ENCODE measurements around the gene ZNF737.
A peak's percentile ranks its signal among the peaks of the same experiment; 100 is the strongest.
"Not testable (repeated sequence)": the region's sequence is repeated elsewhere in the genome, so short reads cannot be mapped to it uniquely, and the experiment has no call there.

The ZNF737 gene

DNA sequence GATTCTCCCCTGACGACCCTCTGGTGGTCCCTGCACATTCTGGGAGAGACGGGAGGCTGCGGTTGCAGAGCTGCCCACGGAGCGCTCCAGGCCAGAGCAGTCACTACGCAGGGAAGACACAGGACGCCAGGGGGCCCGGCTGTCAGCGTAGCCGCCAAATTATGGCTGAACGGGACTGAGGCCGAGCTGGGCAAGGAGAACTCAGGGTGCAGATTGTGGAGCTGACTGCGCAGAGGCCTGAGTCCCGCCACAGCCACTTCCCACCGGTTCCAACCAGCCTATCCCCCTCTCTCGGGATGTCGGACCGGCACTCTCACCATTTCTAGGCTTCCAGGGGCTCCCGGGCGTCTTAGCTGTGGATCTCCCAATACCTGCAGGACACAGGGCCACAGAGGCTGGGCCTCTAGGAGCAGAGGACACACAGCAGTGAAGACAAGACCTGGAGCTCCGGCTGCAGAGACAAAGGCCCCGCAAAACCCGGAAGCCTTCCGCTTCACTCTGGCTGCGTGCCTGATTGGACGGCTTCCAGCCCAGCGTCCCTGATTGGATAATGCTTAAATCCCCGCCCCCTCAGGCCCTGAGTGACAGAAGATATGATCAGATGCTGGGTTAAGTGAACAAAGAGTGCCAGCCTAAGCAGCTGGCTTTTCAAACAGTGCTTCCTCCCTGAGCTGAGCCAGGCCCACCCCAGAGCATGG, at the start of gene ZNF737:
TSS of gene ZNF737 (minus strand) at position 461 of the 698 bp plus-strand sequence. CDS start at position 320, 141 bp downstream.
- Histone ChIP-seq H3K36me3 (ENCODE audit: control insufficient read depth, insufficient read depth, low read length) (no peaks in the 10 kb centered on the region; the same call in 1 of the 2 replicates), H3K9ac (ENCODE audit: low read length) (no peak within 1 kb of the TSS), H3K27ac (ENCODE audit: low read depth, low read length) (no peak within 1 kb of the TSS), H3K4me1 (ENCODE audit: control insufficient read depth, insufficient read depth, low read length) (no peaks in the 10 kb centered on the region), H3K9me3 (ENCODE audit: control insufficient read depth, insufficient read depth, low read depth, low read length) (peaks cover 32% of the 10 kb centered on the region; the same call in 1 of the 2 replicates), H3K4me3 (ENCODE audit: low read depth, low read length) (peak within 1 kb of the TSS; percentile 76), H3K27me3 (ENCODE audit: control insufficient read depth, insufficient read depth, low read length) (no peaks in the 10 kb centered on the region)

DNA sequence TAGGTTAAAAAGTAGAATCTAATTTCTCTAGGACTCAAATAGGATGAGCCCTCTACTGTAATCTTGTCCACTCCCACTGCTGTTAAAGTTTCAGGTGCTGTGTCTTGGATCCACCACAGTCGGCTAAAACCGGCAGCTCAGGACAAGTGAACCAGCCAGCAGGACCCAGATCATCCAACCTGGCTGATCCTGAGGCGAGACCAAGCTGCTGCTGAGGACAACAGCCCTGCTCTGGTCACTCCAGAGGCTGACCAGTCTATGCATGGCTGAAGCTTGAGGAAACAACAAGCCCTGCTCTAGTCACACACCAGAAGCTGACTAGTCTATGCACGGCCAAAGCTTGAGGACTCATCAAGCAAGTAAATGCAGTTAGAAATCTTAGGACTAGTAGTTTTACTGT, 49.4 kb upstream of the ZNF737 start:
- not testable (repeated sequence) for H3K27ac ChIP-seq (ENCODE audit: low read depth, low read length); H3K27me3 ChIP-seq (ENCODE audit: control insufficient read depth, insufficient read depth, low read length); H3K4me3 ChIP-seq (ENCODE audit: low read depth, low read length); H3K36me3 ChIP-seq (ENCODE audit: control insufficient read depth, insufficient read depth, low read length); H3K9ac ChIP-seq (ENCODE audit: low read length); H3K4me1 ChIP-seq (ENCODE audit: control insufficient read depth, insufficient read depth, low read length)
- peaks cover 53% of the 10 kb centered on the region for H3K9me3 ChIP-seq (ENCODE audit: control insufficient read depth, insufficient read depth, low read depth, low read length)

DNA sequence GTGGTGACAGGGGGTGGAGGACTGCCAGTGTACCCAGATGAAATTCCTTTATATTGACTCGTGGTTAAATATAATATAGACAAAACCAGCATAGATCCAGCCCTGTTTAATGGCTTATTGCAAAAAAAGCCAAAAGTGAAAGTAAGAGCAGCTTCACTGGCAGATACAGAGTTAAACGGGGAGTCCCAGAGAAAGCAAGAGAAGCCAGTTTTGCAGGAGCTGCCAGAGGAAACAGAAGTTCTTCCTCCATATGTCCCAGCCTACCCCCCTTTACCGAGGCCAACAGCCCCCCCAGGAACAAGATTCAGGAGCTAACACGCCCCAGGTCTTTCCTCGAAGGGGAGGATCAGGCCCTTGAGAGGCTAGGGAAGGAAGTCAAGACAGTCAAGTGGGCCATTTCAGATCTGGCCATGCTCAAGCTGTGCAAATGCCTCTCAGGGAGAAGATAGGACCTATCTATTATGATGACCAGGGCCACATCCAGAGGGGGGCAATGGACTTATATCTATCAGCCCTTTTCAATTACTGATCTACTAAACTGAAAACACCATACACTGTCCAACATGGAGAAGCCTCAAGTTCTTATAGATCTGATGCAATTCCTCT, 47.2 kb upstream of the ZNF737 start:
- Histone ChIP-seq H3K9ac (ENCODE audit: low read length) (no peak overlapping the region), H3K27ac (ENCODE audit: low read depth, low read length) (no peak overlapping the region), H3K9me3 (ENCODE audit: control insufficient read depth, insufficient read depth, low read depth, low read length) (peaks cover 61% of the 10 kb centered on the region), H3K36me3 (ENCODE audit: control insufficient read depth, insufficient read depth, low read length) (no peaks in the 10 kb centered on the region), H3K4me1 (ENCODE audit: control insufficient read depth, insufficient read depth, low read length) (no peaks in the 10 kb centered on the region), H3K27me3 (ENCODE audit: control insufficient read depth, insufficient read depth, low read length) (no peaks in the 10 kb centered on the region), H3K4me3 (ENCODE audit: low read depth, low read length) (no peak overlapping the region)

DNA sequence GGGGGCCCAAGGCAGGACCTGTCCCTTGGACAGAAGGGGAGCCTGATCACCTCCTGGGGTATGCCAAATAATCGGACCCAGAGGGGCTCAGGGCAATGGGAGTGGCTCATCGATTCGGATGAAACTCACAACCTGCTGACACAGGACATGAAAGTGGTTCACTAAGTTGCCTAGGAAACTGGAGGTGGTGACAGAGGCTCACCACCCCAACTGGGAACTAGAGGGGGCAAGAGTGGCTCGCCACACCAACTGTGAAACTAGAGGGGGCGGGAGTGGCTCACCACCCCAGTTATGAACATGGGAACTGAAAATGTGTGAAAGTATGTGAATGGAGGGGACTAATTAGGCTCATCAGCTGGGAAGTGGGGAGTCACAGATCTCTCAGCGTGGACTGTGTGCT, 46.3 kb upstream of the ZNF737 start:
- Histone ChIP-seq H3K9me3 (ENCODE audit: control insufficient read depth, insufficient read depth, low read depth, low read length) (peaks cover 58% of the 10 kb centered on the region), H3K9ac (ENCODE audit: low read length) (no peak overlapping the region), H3K4me3 (ENCODE audit: low read depth, low read length) (no peak overlapping the region), H3K27me3 (ENCODE audit: control insufficient read depth, insufficient read depth, low read length) (no peaks in the 10 kb centered on the region), H3K27ac (ENCODE audit: low read depth, low read length) (no peak overlapping the region), H3K36me3 (ENCODE audit: control insufficient read depth, insufficient read depth, low read length) (no peaks in the 10 kb centered on the region), H3K4me1 (ENCODE audit: control insufficient read depth, insufficient read depth, low read length) (no peaks in the 10 kb centered on the region)

DNA sequence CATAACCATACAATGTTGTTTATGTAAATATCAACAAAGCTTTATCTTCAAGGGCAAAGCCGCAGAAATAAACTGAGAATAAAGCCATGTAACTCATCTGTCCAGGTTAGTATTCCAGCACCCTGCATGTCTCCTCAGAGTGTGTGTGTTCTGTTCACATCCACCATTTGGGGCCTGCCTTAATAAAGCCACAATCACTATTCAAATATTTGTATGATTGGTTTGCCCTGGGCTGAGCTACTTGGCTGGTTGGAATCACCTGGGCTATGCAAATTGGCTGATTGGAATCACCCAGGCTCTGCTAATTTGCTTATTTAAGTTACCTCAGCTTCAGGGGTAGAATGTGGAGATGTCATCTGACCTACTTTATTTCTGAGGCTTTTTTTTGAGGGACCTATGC, 42.4 kb upstream of the ZNF737 start:
- Histone ChIP-seq H3K9me3 (ENCODE audit: control insufficient read depth, insufficient read depth, low read depth, low read length) (peaks cover 55% of the 10 kb centered on the region), H3K4me1 (ENCODE audit: control insufficient read depth, insufficient read depth, low read length) (no peaks in the 10 kb centered on the region), H3K4me3 (ENCODE audit: low read depth, low read length) (no peak overlapping the region), H3K9ac (ENCODE audit: low read length) (no peak overlapping the region), H3K27ac (ENCODE audit: low read depth, low read length) (no peak overlapping the region), H3K27me3 (ENCODE audit: control insufficient read depth, insufficient read depth, low read length) (no peaks in the 10 kb centered on the region), H3K36me3 (ENCODE audit: control insufficient read depth, insufficient read depth, low read length) (no peaks in the 10 kb centered on the region)

DNA sequence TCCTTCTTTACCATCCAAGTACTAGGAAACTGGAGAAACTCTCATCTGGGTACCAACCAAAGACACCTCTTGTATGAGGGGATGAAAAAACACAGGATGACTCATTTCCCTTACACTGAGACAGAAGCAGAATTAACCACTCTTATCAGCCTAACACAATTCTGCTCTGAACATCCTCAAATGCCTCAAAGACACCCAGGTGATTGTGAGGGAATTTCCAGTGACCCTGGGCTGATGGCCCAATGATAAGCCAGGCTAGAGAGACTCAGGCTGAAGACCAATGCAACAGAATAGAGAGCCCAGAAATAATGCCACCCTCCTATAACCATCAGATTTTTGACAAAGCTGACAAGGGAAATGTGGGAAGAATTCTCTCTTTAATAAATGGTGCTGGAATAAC, 7.0 kb downstream of the ZNF737 start:
- Histone ChIP-seq H3K9me3 (ENCODE audit: control insufficient read depth, insufficient read depth, low read depth, low read length) (peaks cover 19% of the 10 kb centered on the region), H3K4me3 (ENCODE audit: low read depth, low read length) (no peak overlapping the region), H3K27me3 (ENCODE audit: control insufficient read depth, insufficient read depth, low read length) (no peaks in the 10 kb centered on the region), H3K27ac (ENCODE audit: low read depth, low read length) (no peak overlapping the region), H3K36me3 (ENCODE audit: control insufficient read depth, insufficient read depth, low read length) (no peaks in the 10 kb centered on the region; the same call in 1 of the 2 replicates), H3K9ac (ENCODE audit: low read length) (no peak overlapping the region), H3K4me1 (ENCODE audit: control insufficient read depth, insufficient read depth, low read length) (no peaks in the 10 kb centered on the region)

DNA sequence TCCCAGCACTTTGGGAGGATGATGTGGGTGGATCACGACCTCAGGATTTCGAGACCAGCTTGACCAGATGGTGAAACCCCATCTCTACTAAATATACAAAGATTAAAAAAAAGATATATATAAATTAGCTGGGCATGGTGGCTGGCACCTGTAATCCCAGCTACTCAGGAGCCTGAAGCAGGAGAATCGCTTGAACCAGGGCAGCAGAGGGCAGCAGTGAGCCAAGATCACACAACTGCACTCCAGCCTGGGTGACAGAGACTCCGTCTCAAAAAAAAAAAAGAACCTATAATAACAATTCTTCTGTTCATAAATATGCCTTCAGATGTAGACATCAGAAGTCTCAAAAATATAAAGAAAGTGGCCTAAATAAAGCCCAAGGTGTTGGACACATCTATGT, 7.6 kb downstream of the ZNF737 start:
- H3K9me3 ChIP-seq (ENCODE audit: control insufficient read depth, insufficient read depth, low read depth, low read length) = peaks cover 19% of the 10 kb centered on the region
- H3K4me1 ChIP-seq (ENCODE audit: control insufficient read depth, insufficient read depth, low read length) = no peaks in the 10 kb centered on the region
- no peak overlapping the region for H3K9ac ChIP-seq (ENCODE audit: low read length)
- H3K4me3 ChIP-seq (ENCODE audit: low read depth, low read length) = no peak overlapping the region
- H3K27me3 ChIP-seq (ENCODE audit: control insufficient read depth, insufficient read depth, low read length) = no peaks in the 10 kb centered on the region
- H3K27ac ChIP-seq (ENCODE audit: low read depth, low read length) = no peak overlapping the region
- H3K36me3 ChIP-seq (ENCODE audit: control insufficient read depth, insufficient read depth, low read length) = no peaks in the 10 kb centered on the region; the same call in 1 of the 2 replicates

DNA sequence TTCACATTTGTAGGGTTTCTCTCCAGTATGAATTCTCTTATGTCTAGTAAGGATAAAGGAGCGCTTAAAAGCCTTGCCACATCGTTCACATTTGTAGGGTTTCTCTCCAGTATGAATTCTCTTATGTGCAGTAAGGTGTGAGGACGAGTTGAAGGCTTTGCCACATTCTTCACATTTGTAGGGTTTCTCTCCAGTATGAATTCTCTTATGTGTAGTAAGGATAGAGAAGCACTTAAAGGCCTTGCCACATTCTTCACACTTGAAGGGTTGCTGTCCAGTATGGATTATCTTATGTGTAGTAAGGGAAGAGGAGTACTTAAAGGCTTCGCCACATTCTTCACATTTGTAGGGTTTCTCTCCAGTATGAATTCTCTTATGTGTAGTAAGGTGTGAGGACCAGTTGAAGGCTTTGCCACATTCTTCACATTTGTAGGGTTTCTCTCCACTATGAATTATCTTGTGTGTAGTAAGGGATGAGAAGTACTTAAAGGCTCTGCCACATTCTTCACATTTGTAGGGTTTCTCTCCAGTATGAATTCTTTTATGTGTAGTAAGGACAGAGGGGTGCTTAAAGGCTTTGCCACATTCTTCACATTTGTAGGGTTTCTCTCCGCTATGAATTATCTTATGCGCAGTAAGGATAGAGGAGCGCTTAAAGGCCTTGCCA, 20.8 kb downstream of the ZNF737 start:
- H3K4me1 ChIP-seq (ENCODE audit: control insufficient read depth, insufficient read depth, low read length); H3K9ac ChIP-seq (ENCODE audit: low read length); H3K27ac ChIP-seq (ENCODE audit: low read depth, low read length); H3K4me3 ChIP-seq (ENCODE audit: low read depth, low read length); H3K27me3 ChIP-seq (ENCODE audit: control insufficient read depth, insufficient read depth, low read length): not testable (repeated sequence)
- peaks cover 77% of the 10 kb centered on the region for H3K9me3 ChIP-seq (ENCODE audit: control insufficient read depth, insufficient read depth, low read depth, low read length)
- H3K36me3 ChIP-seq (ENCODE audit: control insufficient read depth, insufficient read depth, low read length) = peaks cover 43% of the 10 kb centered on the region; the same call in 1 of the 2 replicates

DNA sequence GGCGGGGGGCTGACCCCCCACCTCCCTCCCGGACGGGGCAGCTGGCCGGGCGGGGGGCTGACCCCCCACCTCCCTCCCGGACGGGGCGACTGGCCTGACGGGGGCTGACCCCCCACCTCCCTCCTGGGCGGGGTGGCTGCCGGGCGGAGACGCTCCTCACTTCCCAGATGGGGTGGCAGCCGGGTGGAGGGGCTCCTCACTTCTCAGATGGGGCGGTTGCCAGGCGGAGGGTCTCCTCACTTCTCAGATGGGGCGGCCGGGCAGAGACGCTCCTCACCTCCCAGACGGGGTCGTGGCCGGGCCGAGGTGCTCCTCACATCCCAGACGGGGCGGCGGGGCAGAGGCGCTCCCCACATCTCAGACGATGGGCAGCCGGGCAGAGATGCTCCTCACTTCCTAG, 35.3 kb downstream of the ZNF737 start:
- not testable (repeated sequence) for H3K4me1 ChIP-seq (ENCODE audit: control insufficient read depth, insufficient read depth, low read length); H3K36me3 ChIP-seq (ENCODE audit: control insufficient read depth, insufficient read depth, low read length); H3K27ac ChIP-seq (ENCODE audit: low read depth, low read length); H3K9ac ChIP-seq (ENCODE audit: low read length); H3K27me3 ChIP-seq (ENCODE audit: control insufficient read depth, insufficient read depth, low read length); H3K4me3 ChIP-seq (ENCODE audit: low read depth, low read length)
- H3K9me3 ChIP-seq (ENCODE audit: control insufficient read depth, insufficient read depth, low read depth, low read length) = peaks cover 34% of the 10 kb centered on the region

DNA sequence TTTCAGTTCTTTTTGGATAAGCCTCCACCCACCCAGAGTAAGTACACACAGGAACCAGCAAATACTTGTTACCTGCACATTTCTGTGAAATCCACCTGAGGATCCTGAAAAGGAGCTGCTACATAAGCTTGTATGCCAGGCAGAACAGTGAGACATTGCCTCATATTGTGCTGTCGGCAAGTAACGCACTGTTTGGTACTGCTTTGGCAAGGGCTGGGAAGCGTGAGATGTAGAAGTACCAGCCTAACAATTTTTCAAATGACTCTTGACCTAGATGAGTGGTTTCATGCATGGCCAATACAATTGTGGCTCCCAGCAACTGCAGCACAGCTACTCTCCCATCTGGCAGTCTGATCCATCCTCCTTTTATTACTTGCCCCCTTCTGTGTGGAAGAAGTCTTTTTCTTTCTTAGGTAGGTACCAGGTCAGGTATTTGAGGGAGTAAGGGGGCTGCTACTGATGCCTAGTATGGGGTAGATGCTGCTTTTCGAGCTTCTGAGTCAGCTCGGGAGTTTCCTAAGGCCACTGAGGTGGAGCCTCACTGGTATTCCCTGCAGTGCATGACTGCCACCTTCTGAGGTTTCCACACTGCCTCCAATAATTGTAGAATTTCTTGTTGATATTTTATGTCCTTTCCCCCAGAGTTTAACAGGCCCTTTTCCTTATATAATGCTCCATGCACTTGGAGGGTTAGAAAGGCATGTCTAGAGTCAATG, 52.2 kb downstream of the ZNF737 start:
- peaks cover 46% of the 10 kb centered on the region for H3K9me3 ChIP-seq (ENCODE audit: control insufficient read depth, insufficient read depth, low read depth, low read length)
- H3K4me3 ChIP-seq (ENCODE audit: low read depth, low read length) = no peak overlapping the region
- H3K36me3 ChIP-seq (ENCODE audit: control insufficient read depth, insufficient read depth, low read length) = no peaks in the 10 kb centered on the region
- no peak overlapping the region for H3K27ac ChIP-seq (ENCODE audit: low read depth, low read length)
- no peaks in the 10 kb centered on the region for H3K27me3 ChIP-seq (ENCODE audit: control insufficient read depth, insufficient read depth, low read length)
- no peaks in the 10 kb centered on the region for H3K4me1 ChIP-seq (ENCODE audit: control insufficient read depth, insufficient read depth, low read length)
- H3K9ac ChIP-seq (ENCODE audit: low read length) = no peak overlapping the region

DNA sequence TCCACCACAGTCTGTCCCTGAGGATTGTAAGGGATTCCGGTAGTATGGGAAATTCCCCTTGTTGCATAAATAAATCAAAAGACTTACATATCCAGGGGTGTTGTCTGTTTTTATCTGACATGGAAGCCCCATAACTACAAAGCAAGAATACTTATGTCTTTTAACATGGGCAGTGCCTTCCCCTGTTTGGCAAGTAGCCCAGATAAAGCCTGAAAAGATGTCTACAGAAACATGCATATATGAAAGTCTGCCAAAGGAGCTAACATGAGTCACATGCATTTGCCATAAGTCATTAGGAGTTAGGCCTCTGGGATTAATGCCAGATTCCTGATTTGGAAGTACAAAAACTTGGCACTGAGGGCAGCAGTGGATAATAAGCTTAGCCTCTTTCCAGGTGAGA, 62.1 kb downstream of the ZNF737 start:
- no peaks in the 10 kb centered on the region for H3K36me3 ChIP-seq (ENCODE audit: control insufficient read depth, insufficient read depth, low read length)
- peaks cover 48% of the 10 kb centered on the region for H3K9me3 ChIP-seq (ENCODE audit: control insufficient read depth, insufficient read depth, low read depth, low read length)
- no peak overlapping the region for H3K4me3 ChIP-seq (ENCODE audit: low read depth, low read length)
- no peak overlapping the region for H3K9ac ChIP-seq (ENCODE audit: low read length)
- H3K27ac ChIP-seq (ENCODE audit: low read depth, low read length) = no peak overlapping the region
- no peaks in the 10 kb centered on the region for H3K4me1 ChIP-seq (ENCODE audit: control insufficient read depth, insufficient read depth, low read length)
- no peaks in the 10 kb centered on the region for H3K27me3 ChIP-seq (ENCODE audit: control insufficient read depth, insufficient read depth, low read length)

All from HUES6 (cell line).